Breast epithelium (tissue), 4 donors: ENCODE data around the gene SLK. TPM values are rescaled to one million over a fixed set of nuclear protein-coding genes. Genes with fewer than 3 reads are reported as not detected.

Experiments used
- DNase-seq, 2 donors: peaks; one replicate each; pipeline ENCODE4 v3.0.0-alpha.2; 2019; ENCODE audit warnings: low spot score in 2 of 2
- H3K27ac ChIP-seq, 2 donors: fragments of 200-600 bp; sonication (generic) in 1 of 2; one replicate each; pipeline ENCODE4 v1.5.1; 2016 to 2019; ENCODE audit warnings: mild to moderate bottlenecking in 1 of 2
- H3K27me3 ChIP-seq, 2 donors: fragments of 200-600 bp; sonication (generic) in 1 of 2; one replicate each; pipeline versions ENCODE4 v1.5.1 to v1.6.0; 2017 to 2019; ENCODE audit warnings: control low read depth in 1 of 2, mild to moderate bottlenecking in 1 of 2
- H3K36me3 ChIP-seq: fragments of 200-600 bp; one replicate; pipeline ENCODE4 v1.5.1; 2019
- H3K4me1 ChIP-seq, 2 donors: fragments of 200-600 bp; sonication (generic); one replicate each; pipeline ENCODE4 v1.5.1; 2016 to 2019; ENCODE audit warnings: control low read depth in 1 of 2
- H3K4me3 ChIP-seq, 3 donors: fragments of 200-600 bp; sonication (generic); 1 replicate in 2 of 3; 2 replicates in 1 of 3; pipeline ENCODE4 v1.5.1; 2016 to 2019; ENCODE audit warnings: mild to moderate bottlenecking in 3 of 3, moderate library complexity in 2 of 3
- H3K9me3 ChIP-seq, 2 donors: fragments of 200-600 bp; sonication (generic) in 1 of 2; one replicate each; pipeline ENCODE4 v1.5.1; 2016 to 2019; ENCODE audit warnings: control low read depth in 1 of 2
- POLR2A ChIP-seq: fragments of 450-650 bp; IDR thresholded peaks from one replicate; pipeline ENCODE4 v1.6.1; 2016; ENCODE audit warnings: antibody characterized with exemption, mild to moderate bottlenecking, moderate library complexity
- POLR2AphosphoS5 ChIP-seq, 3 donors: sonication (generic); formaldehyde crosslinking; IDR thresholded peaks; one replicate each; pipeline ENCODE4 v1.6.1; 2017; ENCODE audit warnings: antibody characterized with exemption in 3 of 3
- intact Hi-C: fragments of 100-400 bp; cut with DNase I; formaldehyde crosslinking; loops from one replicate; pipeline ENCODE4 v1.15.1; 2023; ENCODE audit warnings: low total_unique reads
- total RNA-seq, 3 donors: library from RNA; depleted of rRNA; stranded (reverse); fragments of >200 nt; gene quantifications; one replicate each; pipeline ENCODE4 v1.1.0, GENCODE V29; 2016
- TF ChIP-seq, protein P1 (sequence below), 3 donors: fragments of 450-650 bp; IDR thresholded peaks; one replicate each; pipeline ENCODE4 v1.5.1; 2016 to 2017; ENCODE audit warnings: antibody characterized with exemption in 3 of 3, mild to moderate bottlenecking in 3 of 3, moderate library complexity in 3 of 3

Gene SLK
- total RNA-seq, 3 donors from 2014 or later: 63.2 to 94.4 (median 76.4) TPM

DNA sequence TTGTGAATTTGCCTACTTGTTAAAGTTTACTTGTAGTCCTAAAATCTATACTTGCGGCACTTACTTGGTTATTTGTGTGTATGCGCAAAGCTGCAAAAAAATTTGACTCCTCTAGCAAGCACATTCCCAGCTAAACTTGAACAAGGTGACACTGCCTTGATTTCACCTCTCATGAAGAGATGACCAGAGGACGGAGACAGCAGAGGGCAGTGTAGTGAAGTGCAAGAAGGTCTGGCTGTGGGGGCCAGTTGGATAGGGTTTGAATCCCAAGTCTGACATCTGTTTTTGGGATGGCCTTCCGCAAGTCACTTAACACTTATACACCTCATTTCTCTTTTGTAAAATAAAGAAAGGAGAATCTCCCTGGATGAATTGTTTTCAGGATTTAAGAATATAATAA is 15.7 kb downstream of the SLK start:
- TF ChIP-seq POLR2A: no peak
- no peak for TF ChIP-seq POLR2AphosphoS5 (IDR thresholded peaks at IDR 0.05)
- TF ChIP-seq, protein P1, sequence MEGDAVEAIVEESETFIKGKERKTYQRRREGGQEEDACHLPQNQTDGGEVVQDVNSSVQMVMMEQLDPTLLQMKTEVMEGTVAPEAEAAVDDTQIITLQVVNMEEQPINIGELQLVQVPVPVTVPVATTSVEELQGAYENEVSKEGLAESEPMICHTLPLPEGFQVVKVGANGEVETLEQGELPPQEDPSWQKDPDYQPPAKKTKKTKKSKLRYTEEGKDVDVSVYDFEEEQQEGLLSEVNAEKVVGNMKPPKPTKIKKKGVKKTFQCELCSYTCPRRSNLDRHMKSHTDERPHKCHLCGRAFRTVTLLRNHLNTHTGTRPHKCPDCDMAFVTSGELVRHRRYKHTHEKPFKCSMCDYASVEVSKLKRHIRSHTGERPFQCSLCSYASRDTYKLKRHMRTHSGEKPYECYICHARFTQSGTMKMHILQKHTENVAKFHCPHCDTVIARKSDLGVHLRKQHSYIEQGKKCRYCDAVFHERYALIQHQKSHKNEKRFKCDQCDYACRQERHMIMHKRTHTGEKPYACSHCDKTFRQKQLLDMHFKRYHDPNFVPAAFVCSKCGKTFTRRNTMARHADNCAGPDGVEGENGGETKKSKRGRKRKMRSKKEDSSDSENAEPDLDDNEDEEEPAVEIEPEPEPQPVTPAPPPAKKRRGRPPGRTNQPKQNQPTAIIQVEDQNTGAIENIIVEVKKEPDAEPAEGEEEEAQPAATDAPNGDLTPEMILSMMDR (IDR thresholded peaks at IDR 0.05): no peak
- H3K4me3 ChIP-seq: no peak overlapping the region
- DNase-seq: no peak
- H3K27me3 ChIP-seq: no peaks in the 10 kb centered on the region
- H3K9me3 ChIP-seq: no peaks in the 10 kb centered on the region
- no peaks in the 10 kb centered on the region for H3K4me1 ChIP-seq
- H3K27ac ChIP-seq: no peak overlapping the region
- intact Hi-C loops: no loop called here
- H3K36me3 ChIP-seq: no peaks in the 10 kb centered on the region

- no peaks in the 10 kb centered on the region for H3K4me1 ChIP-seq
- H3K36me3 ChIP-seq: no peaks in the 10 kb centered on the region
- no peak overlapping the region for H3K4me3 ChIP-seq
- TF ChIP-seq POLR2AphosphoS5 (IDR thresholded peaks at IDR 0.05) (no peak), POLR2A (no peak)
- TF ChIP-seq, protein P1 (IDR thresholded peaks at IDR 0.05): no peak
- no peaks in the 10 kb centered on the region for H3K27me3 ChIP-seq
- intact Hi-C loops: no loop called here
- no peak overlapping the region for H3K27ac ChIP-seq
- no peak for DNase-seq
- no peaks in the 10 kb centered on the region for H3K9me3 ChIP-seq
These were observed 16.5 kb downstream of the SLK start for GRCh38 chr10:103983367-103983911.

DNA sequence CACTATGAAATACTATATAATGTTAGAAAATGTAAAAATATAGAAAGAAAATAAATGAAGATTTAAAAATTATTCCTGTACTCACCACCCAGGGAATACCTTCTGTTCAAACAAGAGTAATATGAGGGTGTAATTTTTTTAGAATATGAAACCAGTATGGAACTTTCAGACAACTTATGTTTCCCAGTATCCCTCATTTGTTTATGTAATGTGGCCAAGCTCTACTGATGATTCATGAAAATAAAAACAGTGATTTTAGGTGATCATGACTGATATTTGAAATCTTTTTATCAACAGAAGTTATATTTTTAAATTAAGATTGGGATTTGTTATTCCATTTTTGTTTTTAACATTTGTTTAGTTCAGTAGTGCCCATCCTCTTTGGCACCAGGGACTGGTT is 18.8 kb downstream of the SLK start:
- intact Hi-C loops: no loop called here
- no peak overlapping the region for H3K4me3 ChIP-seq
- no peak for DNase-seq
- H3K27me3 ChIP-seq: no peaks in the 10 kb centered on the region
- H3K27ac ChIP-seq: no peak overlapping the region
- no peaks in the 10 kb centered on the region for H3K36me3 ChIP-seq
- H3K9me3 ChIP-seq: no peaks in the 10 kb centered on the region
- TF ChIP-seq POLR2A (no peak), POLR2AphosphoS5 (IDR thresholded peaks at IDR 0.05) (no peak)
- TF ChIP-seq, protein P1 (IDR thresholded peaks at IDR 0.05): no peak
- H3K4me1 ChIP-seq: no peaks in the 10 kb centered on the region

- no peak for DNase-seq
- Histone ChIP-seq H3K9me3 (no peaks in the 10 kb centered on the region), H3K4me3 (no peak overlapping the region), H3K4me1 (no peaks in the 10 kb centered on the region), H3K27me3 (no peaks in the 10 kb centered on the region), H3K36me3 (no peaks in the 10 kb centered on the region), H3K27ac (no peak overlapping the region)
- no peak for TF ChIP-seq POLR2AphosphoS5 (IDR thresholded peaks at IDR 0.05)
- intact Hi-C loops: no loop called here
These were observed 19.4 kb downstream of the SLK start for GRCh38 chr10:103986360-103986759.

DNA sequence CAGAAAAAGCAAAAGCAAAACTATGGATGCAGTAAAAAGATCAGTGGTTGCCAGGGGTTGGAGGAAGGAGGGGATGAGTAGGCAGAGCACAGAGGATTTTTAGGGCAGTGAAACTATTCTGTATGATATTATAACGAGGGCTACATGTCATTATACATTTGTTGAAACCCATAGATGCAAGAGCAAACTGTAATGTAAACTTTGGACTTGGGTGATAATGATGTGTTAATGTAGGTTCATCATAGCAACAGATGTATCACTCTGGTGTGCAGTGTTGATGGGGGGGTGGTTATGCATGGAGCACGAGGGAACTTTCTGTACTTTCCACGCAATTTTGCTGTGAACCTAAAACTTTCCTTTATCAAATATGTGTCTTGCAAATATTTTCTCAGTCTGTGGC is 23.2 kb downstream of the SLK start:
- DNase-seq: no peak
- no peaks in the 10 kb centered on the region for H3K9me3 ChIP-seq
- TF ChIP-seq, protein P1 (IDR thresholded peaks at IDR 0.05): no peak
- TF ChIP-seq POLR2AphosphoS5 (IDR thresholded peaks at IDR 0.05) (no peak), POLR2A (no peak)
- intact Hi-C loops: no loop called here
- H3K36me3 ChIP-seq: no peaks in the 10 kb centered on the region
- no peak overlapping the region for H3K4me3 ChIP-seq
- no peaks in the 10 kb centered on the region for H3K27me3 ChIP-seq
- no peak overlapping the region for H3K27ac ChIP-seq
- H3K4me1 ChIP-seq: no peaks in the 10 kb centered on the region

- no peak for DNase-seq
- H3K27me3 ChIP-seq: no peaks in the 10 kb centered on the region
- no peak for TF ChIP-seq POLR2A
- TF ChIP-seq POLR2AphosphoS5 (IDR thresholded peaks at IDR 0.05): no peak
- TF ChIP-seq, protein P1 (IDR thresholded peaks at IDR 0.05): no peak
- intact Hi-C loops: no loop called here
- no peak overlapping the region for H3K4me3 ChIP-seq
- H3K4me1 ChIP-seq: no peaks in the 10 kb centered on the region
- H3K27ac ChIP-seq: no peak overlapping the region
- no peaks in the 10 kb centered on the region for H3K9me3 ChIP-seq
- H3K36me3 ChIP-seq: no peaks in the 10 kb centered on the region
These were observed 23.6 kb downstream of the SLK start for GRCh38 chr10:103990531-103990930.
